GM18519 (cell line): ENCODE results near the gene KHDC3L.

Experiments
- ATAC-seq: cut with Tn5 transposase; IDR thresholded peaks from one replicate; pipeline ENCODE4 v1.9.1; 2021; ENCODE audit warnings: mild to moderate bottlenecking, moderate library complexity; ENCODE audit not compliant: unreplicated experiment, low FRiP score

KHDC3L gene

GRCh38 chr6:73362358-73362757 lies at the start of gene KHDC3L:
KHDC3L (plus strand) TSS chr6:73362658; CDS start chr6:73362730, 72 bp downstream.
- no peak for ATAC-seq

- ATAC-seq: no peak
These were observed 47.6 kb upstream of the KHDC3L start for GRCh38 chr6:73314577-73315492.

GRCh38 chr6:73323323-73323722 lies 39.1 kb upstream of the KHDC3L start:
- ATAC-seq: no peak

- no peak for ATAC-seq
These were observed 36.8 kb upstream of the KHDC3L start for GRCh38 chr6:73325656-73326055.

- no peak for ATAC-seq
These were observed 33.7 kb upstream of the KHDC3L start for GRCh38 chr6:73328790-73329189.

GRCh38 chr6:73329201-73329600 lies 33.3 kb upstream of the KHDC3L start:
- peak; percentile 55 for ATAC-seq

- ATAC-seq: no peak
These were observed 23.1 kb upstream of the KHDC3L start for GRCh38 chr6:73339340-73339739.

- ATAC-seq: no peak
These were observed 22.4 kb upstream of the KHDC3L start for GRCh38 chr6:73340048-73340447.

GRCh38 chr6:73341335-73341734 lies 21.1 kb upstream of the KHDC3L start:
- no peak for ATAC-seq

- no peak for ATAC-seq
These were observed 20.3 kb upstream of the KHDC3L start for GRCh38 chr6:73342174-73342573.

- no peak for ATAC-seq
These were observed 19.3 kb upstream of the KHDC3L start for GRCh38 chr6:73343164-73343563.

GRCh38 chr6:73348550-73349204 lies 13.8 kb upstream of the KHDC3L start:
- ATAC-seq: no peak

- no peak for ATAC-seq
These were observed 13.1 kb upstream of the KHDC3L start for GRCh38 chr6:73349311-73349710.

GRCh38 chr6:73353636-73354593 lies 8.5 kb upstream of the KHDC3L start, which contains the start of gene DPPA5:
DPPA5 (minus strand) TSS chr6:73354276; CDS start chr6:73354225, 51 bp downstream.
- ATAC-seq: no peak

GRCh38 chr6:73362869-73363536 lies 545 bp downstream of the KHDC3L start:
- no peak for ATAC-seq

GRCh38 chr6:73363537-73363875 lies 1.0 kb downstream of the KHDC3L start:
- ATAC-seq: no peak

- no peak for ATAC-seq
These were observed 1.7 kb downstream of the KHDC3L start for GRCh38 chr6:73364121-73364520.

- no peak for ATAC-seq
These were observed 2.1 kb downstream of the KHDC3L start for GRCh38 chr6:73364549-73364948.

- no peak for ATAC-seq
These were observed 5.4 kb downstream of the KHDC3L start for GRCh38 chr6:73367761-73368355.

- ATAC-seq: no peak
These were observed 6.2 kb downstream of the KHDC3L start for GRCh38 chr6:73368675-73369074.
